OCI-LY3 (cell line): ENCODE results near the gene IFNGR1.

ENCODE experiments used
- H2AFZ ChIP-seq: fragments of 200-600, 300-600 bp; shearing (Covaris generic); 2 replicates; pipeline ENCODE4 v1.6.0; 2014; ENCODE audit warnings: antibody characterized with exemption, low read depth, low read length
- H3K27ac ChIP-seq: fragments of 200-600, 300-600 bp; sonication (generic); 2 replicates; pipeline ENCODE4 v1.5.1; 2014; ENCODE audit warnings: mild to moderate bottlenecking, low read length, moderate library complexity, mixed read lengths
- H3K27me3 ChIP-seq: fragments of 200-600, 300-600 bp; sonication (generic); 2 replicates; pipeline ENCODE4 v1.6.1; 2014; ENCODE audit warnings: low read depth, low read length, mixed read lengths
- H3K36me3 ChIP-seq: fragments of 200-600, 300-600 bp; sonication (generic); replicated peaks from 2 replicates; pipeline ENCODE3; 2014; ENCODE audit warnings: low read depth, low read length, mixed read lengths
- H3K4me1 ChIP-seq: fragments of 300-600, 200-600 bp; sonication (generic); 2 replicates; pipeline ENCODE4 v1.6.1; 2014; ENCODE audit warnings: low read length, mixed read lengths
- H3K4me2 ChIP-seq: fragments of 200-600, 300-600 bp; sonication (generic); 2 replicates; pipeline ENCODE4 v1.6.1; 2014; ENCODE audit warnings: low read length, mixed read lengths
- H3K4me3 ChIP-seq: fragments of 300-600, 200-600 bp; sonication (generic); 2 replicates; pipeline ENCODE4 v1.5.1; 2014; ENCODE audit warnings: antibody characterized with exemption, mild to moderate bottlenecking, low read length, moderate library complexity
- H3K79me2 ChIP-seq: fragments of 300-600, 200-600 bp; shearing (Covaris generic); 2 replicates; pipeline ENCODE4 v1.6.1; 2014; ENCODE audit warnings: mild to moderate bottlenecking, low read length, mixed read lengths
- H3K9ac ChIP-seq: fragments of 300-600, 200-600 bp; shearing (Covaris generic); 2 replicates; pipeline ENCODE4 v1.6.0; 2014; ENCODE audit warnings: mild to moderate bottlenecking, low read length, moderate library complexity
- H3K9me3 ChIP-seq: fragments of 200-600, 300-600 bp; shearing (Covaris generic); 2 replicates; pipeline ENCODE4 v1.6.1; 2014; ENCODE audit warnings: low read length, mixed read lengths; ENCODE audit not compliant: insufficient read depth
- H4K20me1 ChIP-seq: fragments of 200-600, 300-600 bp; sonication (generic); 2 replicates; pipeline ENCODE4 v1.6.1; 2016; ENCODE audit warnings: low read length, mixed read lengths; ENCODE audit not compliant: insufficient read depth
- CTCF ChIP-seq: fragments of 200-600, 300-600 bp; sonication (generic); IDR thresholded peaks from 2 replicates; pipeline ENCODE4 v1.5.1; 2014; ENCODE audit warnings: antibody characterized with exemption, low read length, low read depth
- EZH2phosphoT487 ChIP-seq: fragments of 200-600 bp; shearing (Covaris generic); IDR thresholded peaks from 2 replicates; pipeline ENCODE4 v1.6.1; 2018; ENCODE audit warnings: antibody characterized with exemption, mixed run types, low read depth

IFNGR1 gene

GRCh38 chr6:137235686-137236085 lies 16.5 kb upstream of the IFNGR1 start:
- Histone ChIP-seq H2AFZ (no peak overlapping the region), H3K79me2 (no peaks in the 10 kb centered on the region), H3K9me3 (no peaks in the 10 kb centered on the region), H3K4me1 (peaks cover 41% of the 10 kb centered on the region), H3K27me3 (no peaks in the 10 kb centered on the region), H3K9ac (no peak overlapping the region), H3K36me3 (no peaks in the 10 kb centered on the region), H4K20me1 (no peaks in the 10 kb centered on the region), H3K4me2 (no peak overlapping the region), H3K27ac (no peak overlapping the region), H3K4me3 (no peak overlapping the region)
- TF ChIP-seq CTCF = no peak
- no peak for TF ChIP-seq EZH2phosphoT487

- Histone ChIP-seq H2AFZ (peak overlapping the region; percentile 12; the same call in 1 of the 2 replicates), H3K9me3 (no peaks in the 10 kb centered on the region), H3K79me2 (no peaks in the 10 kb centered on the region), H3K4me1 (peaks cover 43% of the 10 kb centered on the region), H3K27me3 (no peaks in the 10 kb centered on the region), H3K27ac (no peak overlapping the region; the same call in 1 of the 2 replicates), H3K4me2 (peak overlapping the region; percentile 39), H3K4me3 (peak overlapping the region; percentile 39), H3K9ac (no peak overlapping the region), H3K36me3 (no peaks in the 10 kb centered on the region), H4K20me1 (no peaks in the 10 kb centered on the region)
- TF ChIP-seq EZH2phosphoT487 (no peak), CTCF (no peak)
Measured at GRCh38 chr6:137233911-137234863, 15.0 kb upstream of the IFNGR1 start.

- H3K9ac ChIP-seq = no peak overlapping the region
- no peaks in the 10 kb centered on the region for H3K27me3 ChIP-seq
- H3K4me2 ChIP-seq = peak overlapping the region; percentile 26; the same call in 1 of the 2 replicates
- no peaks in the 10 kb centered on the region for H3K9me3 ChIP-seq
- H3K4me1 ChIP-seq = peaks cover 52% of the 10 kb centered on the region
- TF ChIP-seq EZH2phosphoT487 (no peak), CTCF (no peak)
- no peak overlapping the region for H3K4me3 ChIP-seq
- H4K20me1 ChIP-seq = no peaks in the 10 kb centered on the region
- H3K27ac ChIP-seq = no peak overlapping the region
- H3K79me2 ChIP-seq = no peaks in the 10 kb centered on the region
- peak overlapping the region; percentile 75; the same call in 1 of the 2 replicates for H2AFZ ChIP-seq
- no peaks in the 10 kb centered on the region for H3K36me3 ChIP-seq
Measured at GRCh38 chr6:137231895-137232294, 12.7 kb upstream of the IFNGR1 start.

DNA sequence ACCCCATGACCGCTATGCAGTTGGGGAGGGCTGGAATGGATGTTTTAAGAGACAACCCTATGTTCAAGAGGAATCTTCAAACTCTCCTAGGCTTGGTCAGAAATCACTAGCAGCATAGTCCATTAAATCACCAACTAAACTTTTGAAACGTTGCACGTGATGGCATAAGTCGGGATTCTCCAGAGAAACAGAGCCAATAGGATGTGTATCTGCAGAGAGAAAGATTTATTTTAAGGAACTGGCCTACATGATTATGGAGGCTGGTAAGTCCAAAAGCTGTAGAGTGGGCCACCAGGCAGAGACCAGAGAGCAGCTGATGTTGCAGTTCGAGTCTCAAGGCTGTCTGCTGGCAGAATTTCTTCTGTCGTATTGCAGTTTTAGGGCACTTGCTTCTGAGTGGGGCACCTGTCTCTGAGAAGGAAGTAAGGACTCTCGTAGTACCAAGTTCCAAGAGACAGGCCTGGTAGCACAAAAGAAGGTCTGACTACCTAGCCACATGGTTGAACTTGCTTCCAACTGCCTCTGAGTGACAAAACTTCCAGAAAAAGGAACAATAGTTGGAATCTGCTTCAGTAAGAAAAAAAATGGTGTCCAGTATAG lies 11.9 kb upstream of the IFNGR1 start:
- Histone ChIP-seq H3K9ac (no peak overlapping the region), H3K4me1 (peaks cover 53% of the 10 kb centered on the region), H3K36me3 (no peaks in the 10 kb centered on the region), H3K4me3 (no peak overlapping the region), H3K27me3 (no peaks in the 10 kb centered on the region), H3K4me2 (peak overlapping the region; percentile 26), H2AFZ (peak overlapping the region; percentile 75), H3K79me2 (no peaks in the 10 kb centered on the region), H3K27ac (peak overlapping the region; percentile 25; the same call in 1 of the 2 replicates), H4K20me1 (no peaks in the 10 kb centered on the region), H3K9me3 (no peaks in the 10 kb centered on the region)
- no peak for TF ChIP-seq EZH2phosphoT487
- TF ChIP-seq CTCF = no peak
